Mesenchymal stem cell (in vitro differentiated cells and primary cell): Measurements from ENCODE around the gene FAM227B.

ENCODE experiments used
- DNase-seq: peaks from one replicate; pipeline ENCODE4 v3.0.0-alpha.2; 2013
- H2AFZ ChIP-seq: one replicate; pipeline ENCODE4 v1.6.1; 2013; ENCODE audit warnings: low read depth, mild to moderate bottlenecking, control low read depth, inconsistent platforms, low read length, moderate library complexity
- H2AK5ac ChIP-seq: 2 replicates; pipeline ENCODE4 v1.6.1; 2013; ENCODE audit warnings: low read length, moderate library complexity, mild to moderate bottlenecking, inconsistent platforms; ENCODE audit not compliant: severe bottlenecking
- H2BK120ac ChIP-seq: one replicate; pipeline ENCODE4 v1.6.1; 2013; ENCODE audit warnings: low read depth, mild to moderate bottlenecking, inconsistent platforms, low read length, moderate library complexity
- H2BK12ac ChIP-seq, 2 experiments: one replicate each; pipeline ENCODE4 v1.6.1; 2013; ENCODE audit warnings: inconsistent platforms in 2 of 2, low read length in 2 of 2, mild to moderate bottlenecking in 2 of 2, moderate library complexity in 2 of 2, control low read depth in 1 of 2
- H2BK15ac ChIP-seq: one replicate; pipeline ENCODE4 v1.6.1; 2013; ENCODE audit warnings: mild to moderate bottlenecking, low read depth, inconsistent platforms; ENCODE audit not compliant: poor library complexity, severe bottlenecking
- H2BK5ac ChIP-seq: 2 replicates; pipeline ENCODE4 v1.6.1; 2013; ENCODE audit warnings: low read depth, mild to moderate bottlenecking, low read length, control low read depth, inconsistent platforms; ENCODE audit not compliant: poor library complexity, severe bottlenecking
- H3K14ac ChIP-seq, 2 experiments: one replicate each; pipeline ENCODE4 v1.6.1; 2013; ENCODE audit warnings: inconsistent platforms in 2 of 2, low read length in 2 of 2, control low read depth in 1 of 2, mild to moderate bottlenecking in 1 of 2, moderate library complexity in 1 of 2
- H3K18ac ChIP-seq, 2 experiments: one replicate each; pipeline ENCODE4 v1.6.1; 2013; ENCODE audit warnings: inconsistent platforms in 2 of 2, low read length in 2 of 2, control low read depth in 1 of 2, low read depth in 1 of 2, mild to moderate bottlenecking in 1 of 2
- H3K23ac ChIP-seq, 2 experiments: one replicate each; pipeline ENCODE4 v1.6.1; 2013; ENCODE audit warnings: inconsistent platforms in 2 of 2, low read length in 2 of 2, mild to moderate bottlenecking in 2 of 2, moderate library complexity in 2 of 2, control low read depth in 1 of 2
- H3K27ac ChIP-seq: 2 replicates; pipeline ENCODE4 v1.5.1; 2013; ENCODE audit warnings: mild to moderate bottlenecking, moderate library complexity, low read length, control low read depth, inconsistent platforms; ENCODE audit not compliant: poor library complexity, severe bottlenecking
- H3K27me3 ChIP-seq, 2 experiments: 2 replicates each; pipeline versions ENCODE4 v1.6.1 to v1.7.0; 2013; ENCODE audit warnings: low read length in 2 of 2, mild to moderate bottlenecking in 2 of 2, moderate library complexity in 2 of 2, control low read depth in 1 of 2, inconsistent platforms in 1 of 2; ENCODE audit not compliant: control insufficient read depth in 1 of 2, insufficient read depth in 1 of 2
- H3K36me3 ChIP-seq, 2 experiments: 2 replicates each; pipeline versions ENCODE4 v1.6.1 to v1.7.0; 2013; ENCODE audit warnings: low read length in 2 of 2, control low read depth in 1 of 2, inconsistent platforms in 1 of 2, low read depth in 1 of 2, mild to moderate bottlenecking in 1 of 2; ENCODE audit not compliant: insufficient read depth in 2 of 2, control insufficient read depth in 1 of 2
- H3K4ac ChIP-seq, 2 experiments: one replicate each; pipeline ENCODE4 v1.6.1; 2013; ENCODE audit warnings: inconsistent platforms in 2 of 2, low read length in 2 of 2, mild to moderate bottlenecking in 2 of 2, moderate library complexity in 2 of 2, control low read depth in 1 of 2, low read depth in 1 of 2
- H3K4me1 ChIP-seq: 2 replicates; pipeline ENCODE4 v1.6.1; 2013; ENCODE audit warnings: low read depth, low read length, control low read depth; ENCODE audit not compliant: control insufficient read depth, insufficient read depth
- H3K4me2 ChIP-seq: 2 replicates; pipeline ENCODE4 v1.6.1; 2013; ENCODE audit warnings: low read length, mild to moderate bottlenecking, inconsistent platforms; ENCODE audit not compliant: poor library complexity, severe bottlenecking
- H3K4me3 ChIP-seq, 2 experiments: 2 replicates each; pipeline versions ENCODE4 v1.5.1 to v1.7.0; 2013; ENCODE audit warnings: low read length in 2 of 2, mild to moderate bottlenecking in 2 of 2, control low read depth in 1 of 2, low read depth in 1 of 2; ENCODE audit not compliant: insufficient read depth in 1 of 2
- H3K79me1 ChIP-seq: replicated peaks from 2 replicates; pipeline ENCODE4 v1.6.1; 2013; ENCODE audit warnings: mild to moderate bottlenecking, control low read depth, low read length, inconsistent platforms; ENCODE audit not compliant: poor library complexity, severe bottlenecking
- H3K9ac ChIP-seq: 2 replicates; pipeline ENCODE4 v1.7.0; 2013; ENCODE audit warnings: mild to moderate bottlenecking, low read length, moderate library complexity
- H3K9me3 ChIP-seq: 2 replicates; pipeline ENCODE4 v1.7.0; 2013; ENCODE audit warnings: mild to moderate bottlenecking, low read length; ENCODE audit not compliant: control insufficient read depth
- H4K8ac ChIP-seq: one replicate; pipeline ENCODE4 v1.6.1; 2013; ENCODE audit warnings: inconsistent platforms, mild to moderate bottlenecking, low read length, moderate library complexity
- H4K91ac ChIP-seq: one replicate; pipeline ENCODE4 v1.6.1; 2013; ENCODE audit warnings: mild to moderate bottlenecking, low read length, inconsistent platforms
- WGBS: methylation state at CpG from one replicate; pipeline ENCODE4 v1.1.7; 2013; ENCODE audit warnings: mixed read lengths; 5-methylcytosine and 5-hydroxymethylcytosine counted together

FAM227B gene

GRCh38 chr15:49328941-49329340, 291.7 kb downstream of the FAM227B start:
- Histone ChIP-seq H3K14ac (no peak overlapping the region), H3K36me3 (peaks cover 0 to 42% of the 10 kb centered on the region in 2 experiments), H3K4me2 (no peak overlapping the region), H3K27ac (no peak overlapping the region), H3K9ac (no peak overlapping the region), H2AK5ac (no peak overlapping the region), H3K4me3 (no peak overlapping the region), H2BK120ac (no peak overlapping the region), H3K18ac (no peak overlapping the region), H2BK5ac (no peak overlapping the region), H2BK15ac (no peak overlapping the region), H2AFZ (no peak overlapping the region), H3K79me1 (peaks cover 6% of the 10 kb centered on the region), H3K27me3 (no peaks in the 10 kb centered on the region), H3K4me1 (no peaks in the 10 kb centered on the region), H3K9me3 (no peaks in the 10 kb centered on the region), H3K4ac (no peak overlapping the region), H4K8ac (no peak overlapping the region), H4K91ac (no peak overlapping the region), H3K23ac (no peak overlapping the region), H2BK12ac (no peak overlapping the region)
- DNase-seq = no peak

DNA sequence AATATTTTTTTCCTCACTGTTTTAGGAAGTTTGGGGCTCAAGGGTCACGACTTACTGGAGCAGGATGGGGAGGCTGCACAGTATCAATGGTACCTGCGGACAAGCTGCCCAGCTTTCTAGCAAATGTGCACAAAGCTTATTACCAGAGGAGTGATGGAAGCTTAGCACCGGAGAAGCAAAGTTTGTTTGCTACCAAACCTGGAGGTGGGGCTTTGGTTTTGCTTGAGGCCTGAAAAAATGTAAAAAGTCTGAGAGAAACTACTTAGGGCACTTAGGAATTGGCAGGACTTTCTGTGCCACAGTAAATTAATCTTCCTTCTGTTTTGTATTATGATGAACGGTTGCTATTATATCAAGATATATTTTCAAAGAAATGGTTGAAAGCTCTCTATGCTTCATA, 292.7 kb downstream of the FAM227B start:
- H3K79me1 ChIP-seq = peaks cover 8% of the 10 kb centered on the region
- H3K27me3 ChIP-seq = no peaks in the 10 kb centered on the region
- H2BK12ac ChIP-seq = no peak overlapping the region
- H3K18ac ChIP-seq = no peak overlapping the region
- no peaks in the 10 kb centered on the region for H3K4me1 ChIP-seq
- 95% methylated on average over 3 of the region's 4 CpGs for WGBS
- H2BK5ac ChIP-seq = no peak overlapping the region
- H3K9ac ChIP-seq = no peak overlapping the region
- H2AK5ac ChIP-seq = no peak overlapping the region
- no peak for DNase-seq
- no peak overlapping the region for H3K23ac ChIP-seq
- no peak overlapping the region for H2AFZ ChIP-seq
- no peak overlapping the region for H3K4me3 ChIP-seq
- H2BK15ac ChIP-seq = no peak overlapping the region
- no peak overlapping the region for H4K91ac ChIP-seq
- no peak overlapping the region for H3K4me2 ChIP-seq
- H2BK120ac ChIP-seq = no peak overlapping the region
- H3K27ac ChIP-seq = no peak overlapping the region
- H3K4ac ChIP-seq = no peak overlapping the region
- no peaks in the 10 kb centered on the region for H3K9me3 ChIP-seq
- H3K36me3 ChIP-seq = peaks cover 3 to 47% of the 10 kb centered on the region in 2 experiments
- no peak overlapping the region for H4K8ac ChIP-seq
- no peak overlapping the region for H3K14ac ChIP-seq

DNA sequence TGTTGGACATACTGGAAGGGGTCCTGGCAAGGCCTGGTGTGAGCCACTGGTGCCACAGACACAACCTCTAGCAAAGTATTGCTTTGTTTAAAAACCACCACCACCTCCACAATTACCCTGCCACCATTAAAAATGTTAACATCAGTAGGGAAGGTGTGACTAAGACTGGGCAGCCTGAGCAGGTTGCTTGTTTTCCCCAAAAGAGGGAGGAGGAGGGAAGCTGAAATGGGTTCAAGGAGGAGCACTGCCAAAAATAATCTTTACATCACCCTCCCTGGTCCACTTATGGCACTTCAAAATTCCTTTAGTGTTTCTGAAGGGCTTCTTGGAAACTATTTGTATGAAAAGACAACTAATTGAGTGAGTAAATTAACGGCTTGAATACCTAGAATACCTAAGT, 297.4 kb downstream of the FAM227B start:
- Histone ChIP-seq H4K91ac (no peak overlapping the region), H3K27me3 (no peaks in the 10 kb centered on the region), H3K9me3 (no peaks in the 10 kb centered on the region), H3K4me1 (no peaks in the 10 kb centered on the region), H3K18ac (no peak overlapping the region), H3K14ac (no peak overlapping the region), H3K36me3 (peaks cover 13 to 59% of the 10 kb centered on the region in 2 experiments), H2BK5ac (no peak overlapping the region), H3K79me1 (peaks cover 8% of the 10 kb centered on the region), H2AFZ (no peak overlapping the region), H2BK15ac (no peak overlapping the region), H3K4me2 (no peak overlapping the region), H2BK120ac (no peak overlapping the region), H2AK5ac (no peak overlapping the region), H3K23ac (no peak overlapping the region), H3K4me3 (no peak overlapping the region), H4K8ac (no peak overlapping the region), H3K4ac (no peak overlapping the region), H2BK12ac (no peak overlapping the region), H3K9ac (no peak overlapping the region), H3K27ac (no peak overlapping the region)
- DNase-seq = no peak
- WGBS = no CpG with 5 or more reads among the region's 1 CpG

GRCh38 chr15:49320351-49320750, 300.3 kb downstream of the FAM227B start:
- Histone ChIP-seq H3K27me3 (no peaks in the 10 kb centered on the region), H3K27ac (no peak overlapping the region), H3K4me1 (no peaks in the 10 kb centered on the region), H2BK12ac (no peak overlapping the region), H2AK5ac (no peak overlapping the region), H2AFZ (no peak overlapping the region), H2BK15ac (no peak overlapping the region), H3K4me3 (no peak overlapping the region), H3K14ac (no peak overlapping the region), H4K8ac (no peak overlapping the region), H3K36me3 (peaks cover 13 to 48% of the 10 kb centered on the region in 2 experiments), H3K79me1 (peaks cover 8% of the 10 kb centered on the region), H3K4me2 (no peak overlapping the region), H3K23ac (no peak overlapping the region), H3K4ac (no peak overlapping the region), H2BK120ac (no peak overlapping the region), H3K18ac (no peak overlapping the region), H3K9ac (no peak overlapping the region), H2BK5ac (no peak overlapping the region), H4K91ac (no peak overlapping the region), H3K9me3 (no peaks in the 10 kb centered on the region)
- 75% methylated on average over 1 of the region's 1 CpG for WGBS
- DNase-seq = no peak
